Epithelial cell of proximal tubule (primary cell): ENCODE results near the gene PSMD13. TPM values are rescaled to one million over a fixed set of nuclear protein-coding genes. Genes with fewer than 3 reads are reported as not detected.

Experiments
- DNase-seq: peaks from one replicate; pipeline ENCODE4 v3.0.0-alpha.2; 2011; ENCODE audit warnings: low read depth
- H3K4me3 ChIP-seq: 2 replicates; pipeline ENCODE4 v1.5.1; 2011; ENCODE audit warnings: low read depth, mild to moderate bottlenecking, low read length
- total RNA-seq: library from RNA; depleted of rRNA; stranded (reverse); fragments of >200 nt; gene quantifications from 2 replicates; pipeline ENCODE4 v1.2.3, GENCODE V29; 2015
- TF ChIP-seq, protein P1 (sequence below): conservative IDR thresholded peaks from 2 replicates; pipeline ENCODE4 v1.5.1; 2012; ENCODE audit warnings: low read depth, mild to moderate bottlenecking, low read length

PSMD13 gene
- total RNA-seq, 1 donor from 2014 or later = 222 TPM

DNA sequence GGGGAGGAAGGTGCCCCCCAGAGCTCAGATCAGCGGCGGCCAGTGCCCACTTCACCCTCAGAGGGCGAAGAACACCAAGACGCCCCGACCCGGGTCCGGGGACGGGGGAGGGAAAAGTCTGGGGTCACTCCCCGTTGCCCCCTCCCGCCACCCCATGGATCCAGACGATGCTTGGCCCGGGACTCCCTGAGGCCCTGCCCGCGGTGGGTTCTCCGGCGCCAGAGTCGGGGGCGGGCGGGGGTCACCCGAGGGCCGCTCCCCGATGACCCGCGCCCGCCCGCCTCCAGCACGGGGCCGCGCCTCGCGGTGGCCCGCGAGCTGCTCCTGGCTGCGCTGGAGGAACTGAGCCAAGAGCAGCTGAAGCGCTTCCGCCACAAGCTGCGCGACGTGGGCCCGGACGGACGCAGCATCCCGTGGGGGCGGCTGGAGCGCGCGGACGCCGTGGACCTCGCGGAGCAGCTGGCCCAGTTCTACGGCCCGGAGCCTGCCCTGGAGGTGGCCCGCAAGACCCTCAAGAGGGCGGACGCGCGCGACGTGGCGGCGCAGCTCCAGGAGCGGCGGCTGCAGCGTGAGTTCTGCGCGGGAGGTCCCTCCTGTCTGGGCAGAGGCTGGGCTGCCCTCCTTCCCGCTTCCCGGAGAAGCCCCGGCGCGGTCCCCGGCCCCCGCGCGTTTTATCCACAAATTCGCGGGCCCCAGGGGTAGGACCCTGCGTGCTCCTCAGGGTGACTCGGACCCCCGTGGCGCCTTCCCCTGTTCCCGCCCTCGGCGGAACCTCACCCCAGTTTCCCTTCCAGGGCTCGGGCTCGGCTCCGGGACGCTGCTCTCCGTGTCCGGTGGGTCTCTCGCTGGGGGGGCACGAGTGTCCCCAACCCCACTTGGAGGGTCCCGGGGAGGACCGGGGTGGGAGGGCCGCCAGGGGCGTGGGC is 42.5 kb downstream of the PSMD13 start:
- no peak overlapping the region for H3K4me3 ChIP-seq
- TF ChIP-seq, protein P1, sequence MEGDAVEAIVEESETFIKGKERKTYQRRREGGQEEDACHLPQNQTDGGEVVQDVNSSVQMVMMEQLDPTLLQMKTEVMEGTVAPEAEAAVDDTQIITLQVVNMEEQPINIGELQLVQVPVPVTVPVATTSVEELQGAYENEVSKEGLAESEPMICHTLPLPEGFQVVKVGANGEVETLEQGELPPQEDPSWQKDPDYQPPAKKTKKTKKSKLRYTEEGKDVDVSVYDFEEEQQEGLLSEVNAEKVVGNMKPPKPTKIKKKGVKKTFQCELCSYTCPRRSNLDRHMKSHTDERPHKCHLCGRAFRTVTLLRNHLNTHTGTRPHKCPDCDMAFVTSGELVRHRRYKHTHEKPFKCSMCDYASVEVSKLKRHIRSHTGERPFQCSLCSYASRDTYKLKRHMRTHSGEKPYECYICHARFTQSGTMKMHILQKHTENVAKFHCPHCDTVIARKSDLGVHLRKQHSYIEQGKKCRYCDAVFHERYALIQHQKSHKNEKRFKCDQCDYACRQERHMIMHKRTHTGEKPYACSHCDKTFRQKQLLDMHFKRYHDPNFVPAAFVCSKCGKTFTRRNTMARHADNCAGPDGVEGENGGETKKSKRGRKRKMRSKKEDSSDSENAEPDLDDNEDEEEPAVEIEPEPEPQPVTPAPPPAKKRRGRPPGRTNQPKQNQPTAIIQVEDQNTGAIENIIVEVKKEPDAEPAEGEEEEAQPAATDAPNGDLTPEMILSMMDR = no peak
- no peak for DNase-seq

DNA sequence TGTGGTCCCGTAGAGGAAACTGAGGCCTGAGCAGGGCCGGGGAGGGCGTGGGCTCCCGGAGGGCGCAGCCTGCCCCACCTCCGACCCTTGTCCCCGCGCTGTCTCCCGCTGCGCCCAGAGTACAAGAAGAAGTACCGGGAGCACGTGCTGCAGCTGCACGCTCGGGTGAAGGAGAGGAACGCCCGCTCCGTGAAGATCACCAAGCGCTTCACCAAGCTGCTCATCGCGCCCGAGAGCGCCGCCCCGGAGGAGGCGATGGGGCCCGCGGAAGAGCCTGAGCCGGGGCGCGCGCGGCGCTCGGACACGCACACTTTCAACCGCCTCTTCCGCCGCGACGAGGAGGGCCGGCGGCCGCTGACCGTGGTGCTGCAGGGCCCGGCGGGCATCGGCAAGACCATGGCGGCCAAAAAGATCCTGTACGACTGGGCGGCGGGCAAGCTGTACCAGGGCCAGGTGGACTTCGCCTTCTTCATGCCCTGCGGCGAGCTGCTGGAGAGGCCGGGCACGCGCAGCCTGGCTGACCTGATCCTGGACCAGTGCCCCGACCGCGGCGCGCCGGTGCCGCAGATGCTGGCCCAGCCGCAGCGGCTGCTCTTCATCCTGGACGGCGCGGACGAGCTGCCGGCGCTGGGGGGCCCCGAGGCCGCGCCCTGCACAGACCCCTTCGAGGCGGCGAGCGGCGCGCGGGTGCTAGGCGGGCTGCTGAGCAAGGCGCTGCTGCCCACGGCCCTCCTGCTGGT is 43.4 kb downstream of the PSMD13 start:
- H3K4me3 ChIP-seq = peak overlapping the region; percentile 18
- no peak for DNase-seq
- TF ChIP-seq, protein P1 = no peak

DNA sequence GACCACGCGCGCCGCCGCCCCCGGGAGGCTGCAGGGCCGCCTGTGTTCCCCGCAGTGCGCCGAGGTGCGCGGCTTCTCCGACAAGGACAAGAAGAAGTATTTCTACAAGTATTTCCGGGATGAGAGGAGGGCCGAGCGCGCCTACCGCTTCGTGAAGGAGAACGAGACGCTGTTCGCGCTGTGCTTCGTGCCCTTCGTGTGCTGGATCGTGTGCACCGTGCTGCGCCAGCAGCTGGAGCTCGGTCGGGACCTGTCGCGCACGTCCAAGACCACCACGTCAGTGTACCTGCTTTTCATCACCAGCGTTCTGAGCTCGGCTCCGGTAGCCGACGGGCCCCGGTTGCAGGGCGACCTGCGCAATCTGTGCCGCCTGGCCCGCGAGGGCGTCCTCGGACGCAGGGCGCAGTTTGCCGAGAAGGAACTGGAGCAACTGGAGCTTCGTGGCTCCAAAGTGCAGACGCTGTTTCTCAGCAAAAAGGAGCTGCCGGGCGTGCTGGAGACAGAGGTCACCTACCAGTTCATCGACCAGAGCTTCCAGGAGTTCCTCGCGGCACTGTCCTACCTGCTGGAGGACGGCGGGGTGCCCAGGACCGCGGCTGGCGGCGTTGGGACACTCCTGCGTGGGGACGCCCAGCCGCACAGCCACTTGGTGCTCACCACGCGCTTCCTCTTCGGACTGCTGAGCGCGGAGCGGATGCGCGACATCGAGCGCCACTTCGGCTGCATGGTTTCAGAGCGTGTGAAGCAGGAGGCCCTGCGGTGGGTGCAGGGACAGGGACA is 44.1 kb downstream of the PSMD13 start:
- H3K4me3 ChIP-seq = no peak overlapping the region
- no peak for DNase-seq
- TF ChIP-seq, protein P1 = no peak

DNA sequence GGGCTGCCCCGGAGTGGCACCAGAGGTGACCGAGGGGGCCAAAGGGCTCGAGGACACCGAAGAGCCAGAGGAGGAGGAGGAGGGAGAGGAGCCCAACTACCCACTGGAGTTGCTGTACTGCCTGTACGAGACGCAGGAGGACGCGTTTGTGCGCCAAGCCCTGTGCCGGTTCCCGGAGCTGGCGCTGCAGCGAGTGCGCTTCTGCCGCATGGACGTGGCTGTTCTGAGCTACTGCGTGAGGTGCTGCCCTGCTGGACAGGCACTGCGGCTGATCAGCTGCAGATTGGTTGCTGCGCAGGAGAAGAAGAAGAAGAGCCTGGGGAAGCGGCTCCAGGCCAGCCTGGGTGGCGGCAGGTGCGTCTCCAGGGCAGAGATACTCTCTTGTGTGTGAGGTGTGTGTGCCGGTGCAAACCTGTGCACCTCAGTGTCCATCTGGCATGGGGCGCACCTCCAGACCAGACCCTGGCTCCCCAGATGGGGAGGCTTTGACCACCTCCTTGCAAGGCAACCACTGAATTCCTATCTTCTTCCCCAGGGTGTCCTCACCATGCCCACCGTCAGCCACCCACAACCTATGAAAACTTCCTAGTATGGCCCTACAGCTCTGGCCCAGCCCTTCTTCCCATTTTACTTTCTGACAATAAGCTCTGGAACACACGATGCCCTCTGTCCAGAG is 44.8 kb downstream of the PSMD13 start:
- H3K4me3 ChIP-seq = no peak overlapping the region
- DNase-seq = no peak
- TF ChIP-seq, protein P1 = no peak

DNA sequence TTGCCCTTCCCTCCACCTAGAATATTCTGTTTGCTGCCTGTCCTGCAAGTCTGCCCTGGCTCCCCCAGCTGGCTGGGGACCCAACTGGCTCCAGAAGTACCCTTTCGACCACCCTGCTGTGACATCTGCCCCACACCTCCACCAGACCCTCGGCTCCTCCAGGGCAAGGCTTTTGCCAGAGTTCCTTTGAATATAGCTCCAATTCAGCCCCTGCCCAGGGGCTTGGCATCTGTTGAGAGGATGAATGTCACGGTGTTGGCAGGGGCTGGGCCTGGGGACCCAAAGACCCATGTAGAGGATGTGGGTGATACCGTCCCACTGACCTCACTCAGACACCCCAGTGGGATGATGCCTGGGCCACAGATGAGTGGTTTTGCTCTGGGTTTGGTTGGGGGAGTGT is 45.4 kb downstream of the PSMD13 start:
- TF ChIP-seq, protein P1 = no peak
- no peak overlapping the region for H3K4me3 ChIP-seq
- DNase-seq = no peak

DNA sequence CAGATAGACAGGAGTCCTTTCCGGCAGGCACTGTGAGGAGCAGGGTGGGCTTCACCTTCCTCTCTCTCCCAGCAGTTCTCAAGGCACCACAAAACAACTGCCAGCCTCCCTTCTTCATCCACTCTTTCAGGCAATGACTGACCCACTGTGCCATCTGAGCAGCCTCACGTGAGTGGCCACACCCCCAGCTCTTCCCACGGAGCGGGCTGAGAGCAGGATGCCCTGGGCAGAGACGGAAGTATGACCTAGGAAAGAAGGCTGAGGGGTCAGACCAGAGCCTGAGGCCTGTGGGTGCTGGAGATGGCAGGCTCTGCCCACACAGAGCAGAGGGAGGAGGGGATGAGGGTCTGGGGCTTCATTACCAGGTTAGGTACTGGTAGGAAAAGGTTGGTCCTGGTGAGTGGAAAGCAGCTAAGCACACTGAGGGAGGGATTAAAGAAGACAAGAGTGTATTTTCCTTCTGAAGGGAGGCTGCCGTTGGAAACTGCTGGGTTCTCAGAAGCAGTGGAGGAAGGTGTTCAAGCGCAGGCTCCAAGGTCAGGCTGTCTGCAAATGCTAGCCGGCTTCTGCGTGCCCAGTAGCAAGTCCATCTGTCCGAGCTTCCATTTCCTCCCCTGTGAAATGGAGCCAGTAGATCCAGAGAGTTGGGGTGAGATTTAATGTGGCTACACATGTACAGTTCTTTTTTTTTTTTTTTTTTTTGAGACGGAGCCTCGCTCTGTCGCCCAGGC is 46.0 kb downstream of the PSMD13 start:
- no peak overlapping the region for H3K4me3 ChIP-seq
- DNase-seq = no peak
- TF ChIP-seq, protein P1 = no peak
